Measurements from ENCODE around the gene CAMTA1.

DNA sequence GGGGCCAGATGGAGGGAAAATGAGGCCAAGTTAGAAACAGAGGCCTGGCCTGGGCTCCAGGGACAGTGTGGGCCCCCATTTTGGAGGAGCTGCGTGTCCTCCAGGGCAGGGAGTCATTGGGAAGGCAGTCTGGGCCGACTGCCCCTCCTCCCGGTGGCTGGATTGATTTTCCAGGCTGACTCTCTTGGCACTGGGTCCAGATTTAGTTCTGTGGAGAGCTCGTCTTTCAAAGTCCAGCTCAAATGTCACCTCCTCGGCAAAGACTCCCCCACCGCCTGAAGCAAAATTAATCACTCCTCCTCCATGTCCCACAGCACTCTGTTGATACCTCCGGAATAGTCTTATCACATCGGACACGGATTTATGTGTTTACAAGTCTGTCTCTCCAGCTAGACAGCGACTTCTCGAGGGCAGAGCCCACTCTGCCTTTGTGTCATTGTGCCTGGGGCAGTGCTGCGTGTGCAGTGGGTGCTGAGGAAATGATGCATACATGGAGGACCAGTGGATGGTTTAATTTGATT lies 175.1 kb downstream of the CAMTA1 start:
- TF ChIP-seq POLR2A (IDR thresholded peaks at IDR 0.05; ENCODE audit: low read length), result no peak
- no peak for TF ChIP-seq GATA1 (IDR thresholded peaks at IDR 0.05; ENCODE audit: low read depth, low read length)

All from erythroblast (primary cell).